HUES6 (cell line): ENCODE data around the gene ITGA5.
A peak's percentile ranks its signal among the peaks of the same experiment; 100 is the strongest.

ENCODE experiments used
- H3K27ac ChIP-seq: 2 replicates; pipeline ENCODE4 v1.7.0; 2013; ENCODE audit warnings: low read depth, mild to moderate bottlenecking, low read length, inconsistent platforms
- H3K27me3 ChIP-seq: 2 replicates; pipeline ENCODE4 v1.6.1; 2013; ENCODE audit warnings: low read length; ENCODE audit not compliant: control insufficient read depth, insufficient read depth
- H3K36me3 ChIP-seq: 2 replicates; pipeline ENCODE4 v1.6.1; 2013; ENCODE audit warnings: low read length; ENCODE audit not compliant: control insufficient read depth, insufficient read depth
- H3K4me1 ChIP-seq: 2 replicates; pipeline ENCODE4 v1.6.1; 2013; ENCODE audit warnings: low read length; ENCODE audit not compliant: control insufficient read depth, insufficient read depth
- H3K4me3 ChIP-seq: 2 replicates; pipeline ENCODE4 v1.5.1; 2013; ENCODE audit warnings: low read depth, low read length
- H3K9ac ChIP-seq: one replicate; pipeline ENCODE4 v1.6.1; 2013; ENCODE audit warnings: mild to moderate bottlenecking, low read length
- H3K9me3 ChIP-seq: 2 replicates; pipeline ENCODE4 v1.6.1; 2013; ENCODE audit warnings: low read depth, low read length; ENCODE audit not compliant: control insufficient read depth, insufficient read depth

ITGA5 gene

DNA sequence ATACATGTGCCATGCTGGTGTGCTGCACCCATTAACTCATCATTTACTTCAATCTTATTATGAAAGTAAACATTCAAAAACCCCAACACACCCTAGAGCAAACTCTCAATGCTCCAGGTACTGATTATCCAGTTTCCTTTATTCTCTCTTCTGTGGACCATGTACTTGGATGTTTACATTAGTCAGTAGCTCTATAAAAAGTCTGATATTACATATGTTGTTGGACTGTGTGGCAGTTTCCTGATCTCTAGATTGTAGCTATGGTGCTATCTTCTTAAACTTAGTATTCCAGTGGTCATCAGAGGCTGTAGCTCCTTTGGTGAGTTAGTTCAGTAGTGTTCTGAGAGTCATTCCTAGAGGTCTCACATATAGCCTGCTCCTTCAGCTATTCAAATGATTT is 25.1 kb upstream of the ITGA5 start:
- Histone ChIP-seq H3K27me3 (peaks cover 67% of the 10 kb centered on the region), H3K4me1 (peaks cover 9% of the 10 kb centered on the region), H3K9me3 (no peaks in the 10 kb centered on the region), H3K36me3 (no peaks in the 10 kb centered on the region), H3K9ac (no peak overlapping the region), H3K27ac (no peak overlapping the region), H3K4me3 (no peak overlapping the region)

DNA sequence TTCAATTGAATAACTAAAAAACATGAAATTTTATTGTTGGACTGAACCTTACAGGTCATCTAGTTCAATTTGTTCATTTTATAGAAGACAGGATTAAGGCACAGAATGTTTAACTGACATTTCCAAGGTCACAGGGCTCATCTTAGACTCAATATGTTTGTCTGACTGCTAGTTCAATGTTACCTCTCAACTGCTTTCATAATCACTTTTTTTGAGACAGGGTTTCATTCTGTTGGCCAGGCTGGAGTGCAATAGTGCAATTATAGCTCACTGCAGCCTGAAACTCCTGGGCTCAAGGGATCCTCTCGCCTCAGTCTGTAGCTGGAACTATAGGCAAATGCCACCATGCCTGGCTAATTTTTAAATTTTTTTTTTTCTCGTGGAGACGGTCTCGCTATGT is 24.4 kb upstream of the ITGA5 start:
- Histone ChIP-seq H3K9me3 (no peaks in the 10 kb centered on the region), H3K9ac (no peak overlapping the region), H3K4me1 (peaks cover 9% of the 10 kb centered on the region), H3K27ac (no peak overlapping the region), H3K36me3 (no peaks in the 10 kb centered on the region), H3K27me3 (peaks cover 59% of the 10 kb centered on the region), H3K4me3 (no peak overlapping the region)

DNA sequence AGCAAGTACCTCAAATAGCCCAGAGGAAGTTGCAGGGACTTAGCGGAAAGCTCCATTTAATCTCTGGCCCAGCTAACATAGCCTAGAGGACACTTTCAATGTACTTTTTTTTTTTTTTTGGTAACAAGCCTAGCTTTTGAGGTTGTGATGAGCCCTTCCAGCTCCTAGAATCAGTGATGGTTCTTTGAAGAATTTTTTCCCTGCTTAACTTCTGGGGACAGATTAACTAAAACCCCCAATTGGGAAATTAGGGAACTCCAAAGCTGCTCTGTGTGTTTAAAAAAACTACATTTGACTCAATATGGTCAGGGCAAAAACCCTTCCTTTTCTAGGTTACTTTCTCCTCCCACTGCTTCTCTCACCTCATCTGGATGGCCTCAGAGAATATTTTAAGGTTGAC is 23.9 kb upstream of the ITGA5 start:
- Histone ChIP-seq H3K9ac (no peak overlapping the region), H3K27me3 (peaks cover 54% of the 10 kb centered on the region), H3K27ac (no peak overlapping the region), H3K4me3 (no peak overlapping the region), H3K36me3 (no peaks in the 10 kb centered on the region), H3K9me3 (no peaks in the 10 kb centered on the region), H3K4me1 (peaks cover 9% of the 10 kb centered on the region)

DNA sequence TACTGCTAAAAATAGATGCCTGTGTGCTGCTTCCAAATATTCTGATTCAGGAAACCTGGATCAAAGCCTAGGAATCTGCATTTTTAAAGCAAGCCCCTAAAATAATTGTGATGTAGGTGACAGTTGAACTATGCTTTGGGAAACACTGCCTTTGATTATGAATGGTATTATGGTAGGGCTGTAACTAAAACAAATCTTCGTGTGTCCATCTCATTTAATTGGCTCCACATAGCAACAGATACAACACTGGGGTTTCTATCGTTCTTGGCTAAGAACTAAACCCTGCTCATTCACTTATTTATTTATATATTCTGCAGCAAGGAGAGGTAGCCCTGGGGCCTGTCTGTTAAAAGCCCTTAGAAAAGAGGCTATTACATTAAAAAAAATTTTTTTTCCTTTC is 23.0 kb upstream of the ITGA5 start:
- peaks cover 9% of the 10 kb centered on the region for H3K4me1 ChIP-seq
- H3K4me3 ChIP-seq = no peak overlapping the region
- H3K27ac ChIP-seq = no peak overlapping the region
- no peak overlapping the region for H3K9ac ChIP-seq
- peaks cover 46% of the 10 kb centered on the region for H3K27me3 ChIP-seq
- no peaks in the 10 kb centered on the region for H3K9me3 ChIP-seq
- H3K36me3 ChIP-seq = no peaks in the 10 kb centered on the region

DNA sequence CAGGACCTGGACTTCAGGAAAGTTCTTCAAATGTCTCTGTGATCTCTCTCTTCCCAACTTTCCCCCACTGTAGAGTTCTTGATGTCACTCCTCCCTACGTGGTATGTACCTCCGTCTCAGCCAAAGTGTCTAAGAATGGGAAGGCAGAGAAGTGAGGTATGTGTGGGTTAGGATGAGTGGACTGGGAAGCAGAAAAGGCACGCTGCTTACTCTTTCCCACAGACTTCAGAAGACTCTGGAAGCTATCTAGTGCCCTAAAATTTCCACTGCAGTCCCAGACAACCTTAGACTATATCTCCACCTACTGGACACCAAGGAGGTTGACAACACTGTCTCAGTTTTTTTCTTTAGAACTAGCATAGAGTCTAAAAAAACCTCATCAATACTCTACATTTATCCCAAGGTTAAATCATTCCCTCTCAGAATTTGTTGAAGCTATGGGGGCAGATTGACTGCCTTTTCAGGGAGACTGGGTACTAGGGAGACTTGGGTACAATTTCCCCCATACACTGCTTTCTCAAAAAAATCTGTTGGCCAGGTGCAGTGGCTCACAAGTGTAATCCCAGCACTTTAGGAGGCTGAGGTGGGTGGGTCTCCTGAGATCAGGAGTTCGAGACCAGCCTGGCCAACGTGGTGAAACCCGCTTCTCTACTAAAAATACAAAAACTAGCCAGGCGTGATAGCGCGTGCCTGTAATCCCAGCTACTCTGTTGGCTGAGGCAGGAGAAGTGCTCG is 20.6 kb upstream of the ITGA5 start:
- H3K9me3 ChIP-seq = no peaks in the 10 kb centered on the region
- peaks cover 23% of the 10 kb centered on the region; the same call in 1 of the 2 replicates for H3K27me3 ChIP-seq
- no peak overlapping the region for H3K9ac ChIP-seq
- H3K4me3 ChIP-seq = no peak overlapping the region
- peaks cover 9% of the 10 kb centered on the region for H3K4me1 ChIP-seq
- H3K27ac ChIP-seq = no peak overlapping the region
- no peaks in the 10 kb centered on the region for H3K36me3 ChIP-seq

DNA sequence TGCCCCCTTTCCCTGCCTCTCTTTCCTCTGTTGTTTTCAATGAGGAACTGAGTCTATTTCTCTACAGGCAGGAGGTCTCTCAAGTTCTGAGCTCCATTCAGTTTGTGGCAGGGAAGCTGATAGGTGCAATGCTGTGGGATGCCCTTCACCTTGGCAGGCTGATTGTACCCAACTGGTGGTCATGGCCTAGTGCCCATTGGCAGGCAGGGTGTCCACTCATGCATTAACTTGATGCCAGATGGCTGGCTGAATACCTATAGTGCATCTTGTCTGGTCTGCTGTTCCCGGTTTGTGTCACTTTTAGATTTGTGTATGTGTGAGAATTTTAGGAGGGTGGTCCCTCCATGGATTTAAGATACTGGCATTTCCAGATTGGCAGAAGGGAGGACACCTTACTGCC is 20.0 kb upstream of the ITGA5 start:
- peaks cover 17% of the 10 kb centered on the region; the same call in 1 of the 2 replicates for H3K27me3 ChIP-seq
- H3K4me1 ChIP-seq = peaks cover 9% of the 10 kb centered on the region
- H3K4me3 ChIP-seq = no peak overlapping the region
- H3K36me3 ChIP-seq = no peaks in the 10 kb centered on the region
- H3K9me3 ChIP-seq = no peaks in the 10 kb centered on the region
- no peak overlapping the region for H3K27ac ChIP-seq
- no peak overlapping the region for H3K9ac ChIP-seq

DNA sequence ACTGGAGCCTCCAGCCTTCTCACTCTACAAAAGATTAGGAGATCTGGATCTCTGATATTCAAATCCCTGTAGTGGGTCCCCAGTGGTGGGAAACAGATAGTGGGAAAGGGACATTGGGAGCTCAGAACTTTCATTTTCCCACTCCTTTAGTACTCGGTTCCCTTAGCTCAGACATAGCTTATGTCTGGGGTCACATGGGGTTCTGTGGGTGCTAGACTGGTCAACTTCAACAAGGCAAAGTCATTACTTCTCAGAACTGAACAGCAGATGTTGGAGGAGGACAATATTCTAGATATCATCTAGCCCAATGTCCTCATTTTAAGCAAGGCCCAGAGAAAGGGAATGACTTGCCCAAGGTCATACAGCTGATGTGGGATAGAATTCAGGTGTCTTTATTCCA is 19.5 kb upstream of the ITGA5 start:
- no peaks in the 10 kb centered on the region for H3K9me3 ChIP-seq
- H3K27me3 ChIP-seq = peaks cover 14% of the 10 kb centered on the region; the same call in 1 of the 2 replicates
- H3K4me3 ChIP-seq = no peak overlapping the region
- no peaks in the 10 kb centered on the region for H3K36me3 ChIP-seq
- H3K9ac ChIP-seq = no peak overlapping the region
- peaks cover 9% of the 10 kb centered on the region for H3K4me1 ChIP-seq
- H3K27ac ChIP-seq = no peak overlapping the region

DNA sequence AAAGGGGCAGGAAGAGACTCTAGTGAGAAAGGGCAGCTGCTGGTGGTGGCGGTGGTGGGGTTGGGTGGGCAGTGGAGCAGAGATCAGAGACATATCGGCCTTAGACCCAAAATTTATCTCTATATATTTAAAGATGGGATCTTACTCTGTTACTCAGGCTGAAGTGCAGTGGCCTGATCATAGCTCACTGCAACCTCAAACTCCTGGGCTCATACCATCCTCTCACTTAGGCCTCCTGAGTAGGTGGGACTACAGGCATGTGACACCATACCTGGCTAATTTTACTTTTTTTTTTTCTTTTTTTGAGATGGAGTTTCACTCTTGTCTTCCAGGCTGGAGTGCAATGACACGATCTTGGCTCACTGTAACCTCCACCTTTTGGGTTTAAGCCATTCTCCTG is 18.6 kb upstream of the ITGA5 start:
- peaks cover 9% of the 10 kb centered on the region; the same call in 1 of the 2 replicates for H3K27me3 ChIP-seq

DNA sequence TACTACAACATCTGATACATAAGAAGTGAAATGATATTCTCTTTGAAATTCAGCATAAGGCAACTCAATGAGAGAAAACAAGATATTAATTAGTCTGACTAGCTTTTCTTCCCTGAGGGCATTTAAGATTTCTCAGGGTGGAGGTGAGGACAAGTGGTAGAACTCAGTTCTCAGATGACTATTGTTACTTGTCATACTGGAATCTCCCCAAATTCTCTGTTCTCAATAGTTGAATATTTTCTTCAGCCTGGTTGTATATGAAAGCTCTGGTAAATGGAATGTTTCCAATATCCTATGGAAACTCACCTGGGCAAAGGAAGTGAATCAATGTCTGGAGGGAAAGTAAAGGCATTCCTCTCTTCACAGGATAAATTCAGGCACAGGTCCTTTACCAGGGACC is 18.2 kb upstream of the ITGA5 start:
- Histone ChIP-seq H3K27me3 (peaks cover 8% of the 10 kb centered on the region; the same call in 1 of the 2 replicates), H3K4me3 (no peak overlapping the region), H3K27ac (no peak overlapping the region), H3K9ac (no peak overlapping the region), H3K9me3 (no peaks in the 10 kb centered on the region), H3K4me1 (peaks cover 12% of the 10 kb centered on the region), H3K36me3 (no peaks in the 10 kb centered on the region)

More for the DNA sequence above, 18.6 kb upstream of the ITGA5 start:
- H3K4me1 ChIP-seq = peaks cover 12% of the 10 kb centered on the region
- no peak overlapping the region for H3K27ac ChIP-seq
- H3K9me3 ChIP-seq = no peaks in the 10 kb centered on the region
- H3K9ac ChIP-seq = no peak overlapping the region
- no peaks in the 10 kb centered on the region for H3K36me3 ChIP-seq
- no peak overlapping the region for H3K4me3 ChIP-seq

DNA sequence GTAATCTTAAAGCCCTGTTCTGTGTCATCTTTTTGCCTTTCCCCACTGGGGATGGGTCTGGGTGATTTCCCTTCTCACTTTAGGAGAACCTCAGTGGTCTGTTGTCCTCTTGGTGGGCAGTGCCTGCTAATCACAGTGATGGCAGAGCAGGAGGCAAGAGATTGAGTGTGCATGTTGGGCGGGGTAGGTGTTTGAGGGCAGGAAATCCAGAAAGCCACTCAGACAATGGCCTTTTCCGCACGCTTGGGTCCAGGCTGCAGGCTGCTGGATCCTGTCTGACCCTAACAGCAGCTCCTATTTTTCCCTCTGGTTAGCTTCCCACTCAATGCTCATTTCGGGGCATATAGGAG is 13.7 kb upstream of the ITGA5 start:
- Histone ChIP-seq H3K9ac (peak overlapping the region; percentile 3), H3K36me3 (no peaks in the 10 kb centered on the region), H3K4me3 (no peak overlapping the region; the same call in 1 of the 2 replicates), H3K9me3 (no peaks in the 10 kb centered on the region), H3K27me3 (peaks cover 4% of the 10 kb centered on the region; the same call in 1 of the 2 replicates), H3K4me1 (peaks cover 37% of the 10 kb centered on the region), H3K27ac (no peak overlapping the region)

DNA sequence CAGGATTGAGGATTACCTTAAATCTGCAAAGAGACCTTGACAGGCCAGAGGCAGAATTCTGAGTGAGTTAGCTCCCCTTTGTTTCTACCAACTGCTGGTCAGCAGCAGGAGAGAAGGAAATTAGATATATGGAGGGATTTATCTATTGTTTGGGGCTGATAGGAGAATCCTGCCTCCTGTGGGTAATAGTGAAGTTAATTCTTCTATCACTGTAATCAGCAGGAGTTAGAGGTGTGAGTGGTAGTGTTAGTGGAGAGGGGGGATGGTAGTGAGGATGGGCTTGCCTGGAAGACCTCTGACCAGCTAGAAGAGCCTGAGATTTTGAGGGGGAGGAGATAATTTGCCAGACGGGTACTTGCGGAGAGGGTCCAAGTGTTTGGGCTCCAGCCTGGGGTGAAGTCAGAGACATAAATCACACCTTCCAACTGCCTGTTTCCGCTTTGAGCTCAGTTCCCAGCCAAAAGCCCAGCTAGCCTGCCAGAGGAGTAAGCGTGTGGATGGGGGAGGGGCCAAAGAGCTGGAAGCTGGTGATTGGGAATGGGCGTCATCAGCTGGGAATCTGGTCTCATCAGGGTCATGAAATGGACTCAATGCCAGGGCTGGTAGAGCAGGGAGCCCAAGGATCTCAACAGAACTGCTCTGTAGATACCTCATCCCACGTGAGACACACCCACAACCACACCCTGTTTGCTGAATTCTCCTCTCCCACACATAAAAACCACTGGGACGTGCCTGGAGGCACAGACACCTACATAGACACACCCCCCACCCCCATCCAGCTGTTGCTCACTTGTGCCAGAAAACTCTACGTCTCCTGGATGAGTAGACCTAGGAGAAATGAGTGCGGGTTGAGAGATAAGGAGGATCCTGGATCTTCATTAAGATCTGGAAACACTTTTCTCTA is 13.1 kb upstream of the ITGA5 start:
- H3K27ac ChIP-seq = peak overlapping the region; percentile 2; the same call in 1 of the 2 replicates
- H3K9ac ChIP-seq = peak overlapping the region; percentile 8
- H3K9me3 ChIP-seq = no peaks in the 10 kb centered on the region
- peaks cover 4% of the 10 kb centered on the region; the same call in 1 of the 2 replicates for H3K27me3 ChIP-seq
- H3K4me1 ChIP-seq = peaks cover 42% of the 10 kb centered on the region
- H3K36me3 ChIP-seq = no peaks in the 10 kb centered on the region
- H3K4me3 ChIP-seq = peak overlapping the region; percentile 7; the same call in 1 of the 2 replicates
